ENCODE measurements around the gene CRIM1. TPM values are rescaled to one million over a fixed set of nuclear protein-coding genes. Genes with fewer than 3 reads are reported as not detected.

The CRIM1 gene
- total and polyA plus RNA-seq, 2 of the 8 experiments (the other 6 are each of a cell fraction or from before 2014, with no cell fraction given): 9.4 to 28.4 TPM

DNA sequence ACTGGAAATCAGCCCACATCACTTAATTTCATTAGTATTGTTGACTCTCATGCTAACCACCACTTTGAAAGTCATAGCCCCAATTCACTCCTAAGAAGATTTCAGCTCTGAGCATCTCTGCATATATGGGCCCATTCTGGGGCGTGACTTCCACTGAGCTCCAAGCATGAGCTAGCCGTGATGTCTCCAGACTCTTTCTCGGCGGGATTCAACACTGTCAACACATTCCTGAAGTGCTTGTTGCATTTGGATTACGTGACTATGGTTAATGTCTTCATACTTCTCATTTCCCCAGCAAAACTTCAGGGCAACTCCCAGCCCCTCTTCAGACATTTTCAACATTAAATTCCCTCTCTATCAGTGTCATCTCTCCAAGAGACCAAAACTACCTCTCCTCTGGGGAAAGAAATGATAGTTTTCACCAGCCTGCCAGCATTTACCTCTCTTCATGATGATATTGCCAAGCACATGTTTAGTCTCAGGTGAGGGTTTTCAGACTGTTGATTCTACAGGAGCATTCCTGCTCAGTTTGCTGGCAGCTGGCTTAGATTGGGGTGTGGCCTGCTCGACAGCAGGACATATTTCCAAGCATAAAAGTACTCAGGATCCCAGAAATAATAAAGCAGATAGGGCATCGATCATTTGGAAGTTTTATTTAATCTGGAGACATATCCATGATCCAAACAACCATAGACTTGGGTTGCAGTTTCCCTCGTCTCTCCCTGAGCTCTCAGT, 160.7 kb downstream of the CRIM1 start (continued):
- TF ChIP-seq, protein P1, sequence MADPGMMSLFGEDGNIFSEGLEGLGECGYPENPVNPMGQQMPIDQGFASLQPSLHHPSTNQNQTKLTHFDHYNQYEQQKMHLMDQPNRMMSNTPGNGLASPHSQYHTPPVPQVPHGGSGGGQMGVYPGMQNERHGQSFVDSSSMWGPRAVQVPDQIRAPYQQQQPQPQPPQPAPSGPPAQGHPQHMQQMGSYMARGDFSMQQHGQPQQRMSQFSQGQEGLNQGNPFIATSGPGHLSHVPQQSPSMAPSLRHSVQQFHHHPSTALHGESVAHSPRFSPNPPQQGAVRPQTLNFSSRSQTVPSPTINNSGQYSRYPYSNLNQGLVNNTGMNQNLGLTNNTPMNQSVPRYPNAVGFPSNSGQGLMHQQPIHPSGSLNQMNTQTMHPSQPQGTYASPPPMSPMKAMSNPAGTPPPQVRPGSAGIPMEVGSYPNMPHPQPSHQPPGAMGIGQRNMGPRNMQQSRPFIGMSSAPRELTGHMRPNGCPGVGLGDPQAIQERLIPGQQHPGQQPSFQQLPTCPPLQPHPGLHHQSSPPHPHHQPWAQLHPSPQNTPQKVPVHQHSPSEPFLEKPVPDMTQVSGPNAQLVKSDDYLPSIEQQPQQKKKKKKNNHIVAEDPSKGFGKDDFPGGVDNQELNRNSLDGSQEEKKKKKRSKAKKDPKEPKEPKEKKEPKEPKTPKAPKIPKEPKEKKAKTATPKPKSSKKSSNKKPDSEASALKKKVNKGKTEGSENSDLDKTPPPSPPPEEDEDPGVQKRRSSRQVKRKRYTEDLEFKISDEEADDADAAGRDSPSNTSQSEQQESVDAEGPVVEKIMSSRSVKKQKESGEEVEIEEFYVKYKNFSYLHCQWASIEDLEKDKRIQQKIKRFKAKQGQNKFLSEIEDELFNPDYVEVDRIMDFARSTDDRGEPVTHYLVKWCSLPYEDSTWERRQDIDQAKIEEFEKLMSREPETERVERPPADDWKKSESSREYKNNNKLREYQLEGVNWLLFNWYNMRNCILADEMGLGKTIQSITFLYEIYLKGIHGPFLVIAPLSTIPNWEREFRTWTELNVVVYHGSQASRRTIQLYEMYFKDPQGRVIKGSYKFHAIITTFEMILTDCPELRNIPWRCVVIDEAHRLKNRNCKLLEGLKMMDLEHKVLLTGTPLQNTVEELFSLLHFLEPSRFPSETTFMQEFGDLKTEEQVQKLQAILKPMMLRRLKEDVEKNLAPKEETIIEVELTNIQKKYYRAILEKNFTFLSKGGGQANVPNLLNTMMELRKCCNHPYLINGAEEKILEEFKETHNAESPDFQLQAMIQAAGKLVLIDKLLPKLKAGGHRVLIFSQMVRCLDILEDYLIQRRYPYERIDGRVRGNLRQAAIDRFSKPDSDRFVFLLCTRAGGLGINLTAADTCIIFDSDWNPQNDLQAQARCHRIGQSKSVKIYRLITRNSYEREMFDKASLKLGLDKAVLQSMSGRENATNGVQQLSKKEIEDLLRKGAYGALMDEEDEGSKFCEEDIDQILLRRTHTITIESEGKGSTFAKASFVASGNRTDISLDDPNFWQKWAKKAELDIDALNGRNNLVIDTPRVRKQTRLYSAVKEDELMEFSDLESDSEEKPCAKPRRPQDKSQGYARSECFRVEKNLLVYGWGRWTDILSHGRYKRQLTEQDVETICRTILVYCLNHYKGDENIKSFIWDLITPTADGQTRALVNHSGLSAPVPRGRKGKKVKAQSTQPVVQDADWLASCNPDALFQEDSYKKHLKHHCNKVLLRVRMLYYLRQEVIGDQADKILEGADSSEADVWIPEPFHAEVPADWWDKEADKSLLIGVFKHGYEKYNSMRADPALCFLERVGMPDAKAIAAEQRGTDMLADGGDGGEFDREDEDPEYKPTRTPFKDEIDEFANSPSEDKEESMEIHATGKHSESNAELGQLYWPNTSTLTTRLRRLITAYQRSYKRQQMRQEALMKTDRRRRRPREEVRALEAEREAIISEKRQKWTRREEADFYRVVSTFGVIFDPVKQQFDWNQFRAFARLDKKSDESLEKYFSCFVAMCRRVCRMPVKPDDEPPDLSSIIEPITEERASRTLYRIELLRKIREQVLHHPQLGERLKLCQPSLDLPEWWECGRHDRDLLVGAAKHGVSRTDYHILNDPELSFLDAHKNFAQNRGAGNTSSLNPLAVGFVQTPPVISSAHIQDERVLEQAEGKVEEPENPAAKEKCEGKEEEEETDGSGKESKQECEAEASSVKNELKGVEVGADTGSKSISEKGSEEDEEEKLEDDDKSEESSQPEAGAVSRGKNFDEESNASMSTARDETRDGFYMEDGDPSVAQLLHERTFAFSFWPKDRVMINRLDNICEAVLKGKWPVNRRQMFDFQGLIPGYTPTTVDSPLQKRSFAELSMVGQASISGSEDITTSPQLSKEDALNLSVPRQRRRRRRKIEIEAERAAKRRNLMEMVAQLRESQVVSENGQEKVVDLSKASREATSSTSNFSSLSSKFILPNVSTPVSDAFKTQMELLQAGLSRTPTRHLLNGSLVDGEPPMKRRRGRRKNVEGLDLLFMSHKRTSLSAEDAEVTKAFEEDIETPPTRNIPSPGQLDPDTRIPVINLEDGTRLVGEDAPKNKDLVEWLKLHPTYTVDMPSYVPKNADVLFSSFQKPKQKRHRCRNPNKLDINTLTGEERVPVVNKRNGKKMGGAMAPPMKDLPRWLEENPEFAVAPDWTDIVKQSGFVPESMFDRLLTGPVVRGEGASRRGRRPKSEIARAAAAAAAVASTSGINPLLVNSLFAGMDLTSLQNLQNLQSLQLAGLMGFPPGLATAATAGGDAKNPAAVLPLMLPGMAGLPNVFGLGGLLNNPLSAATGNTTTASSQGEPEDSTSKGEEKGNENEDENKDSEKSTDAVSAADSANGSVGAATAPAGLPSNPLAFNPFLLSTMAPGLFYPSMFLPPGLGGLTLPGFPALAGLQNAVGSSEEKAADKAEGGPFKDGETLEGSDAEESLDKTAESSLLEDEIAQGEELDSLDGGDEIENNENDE (IDR thresholded peaks at IDR 0.05; ENCODE audit: insufficient replicate concordance, low read length): no peak
- no peak for TF ChIP-seq BCL11A (IDR thresholded peaks at IDR 0.05; ENCODE audit: low read depth in 2 of 2, low read length in 2 of 2)
- TF ChIP-seq NRF1 (IDR thresholded peaks at IDR 0.05; ENCODE audit: low read depth, low read length): no peak
- TF ChIP-seq RXRA (IDR thresholded peaks at IDR 0.05; ENCODE audit: insufficient read depth, low read depth, low read length): no peak
- no peak for TF ChIP-seq POLR2A (IDR thresholded peaks at IDR 0.05; ENCODE audit: control extremely low read depth in 1 of 2, low read depth in 2 of 2, low read length in 2 of 2)
- no peak for TF ChIP-seq TEAD4 (IDR thresholded peaks at IDR 0.05; ENCODE audit: low read depth, low read length)
